HG03280 (cell line): ENCODE data around the gene PLEKHD1.

Source experiments
- ATAC-seq: cut with Tn5 transposase; IDR thresholded peaks from one replicate; pipeline ENCODE4 v1.9.1; 2021; ENCODE audit warnings: mild to moderate bottlenecking, moderate library complexity; ENCODE audit not compliant: unreplicated experiment

Gene PLEKHD1

DNA sequence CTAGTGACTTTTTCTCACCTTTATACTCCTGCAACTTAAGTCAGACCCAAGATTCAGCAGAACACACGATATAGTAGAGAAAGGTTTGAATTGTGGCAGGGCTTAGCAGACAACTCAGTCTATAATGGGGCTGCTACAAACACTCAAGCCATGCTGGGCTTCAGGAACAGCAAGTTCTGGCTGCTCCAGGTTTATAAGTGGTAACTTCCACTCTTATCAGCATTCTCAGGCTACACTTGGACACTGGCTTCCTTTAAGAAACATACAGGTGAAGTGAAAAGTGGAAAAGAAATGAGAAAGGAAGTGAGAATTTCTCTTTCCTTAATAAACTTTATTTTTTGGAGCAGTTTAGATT lies 21.7 kb downstream of the PLEKHD1 start:
- ATAC-seq, result no peak

DNA sequence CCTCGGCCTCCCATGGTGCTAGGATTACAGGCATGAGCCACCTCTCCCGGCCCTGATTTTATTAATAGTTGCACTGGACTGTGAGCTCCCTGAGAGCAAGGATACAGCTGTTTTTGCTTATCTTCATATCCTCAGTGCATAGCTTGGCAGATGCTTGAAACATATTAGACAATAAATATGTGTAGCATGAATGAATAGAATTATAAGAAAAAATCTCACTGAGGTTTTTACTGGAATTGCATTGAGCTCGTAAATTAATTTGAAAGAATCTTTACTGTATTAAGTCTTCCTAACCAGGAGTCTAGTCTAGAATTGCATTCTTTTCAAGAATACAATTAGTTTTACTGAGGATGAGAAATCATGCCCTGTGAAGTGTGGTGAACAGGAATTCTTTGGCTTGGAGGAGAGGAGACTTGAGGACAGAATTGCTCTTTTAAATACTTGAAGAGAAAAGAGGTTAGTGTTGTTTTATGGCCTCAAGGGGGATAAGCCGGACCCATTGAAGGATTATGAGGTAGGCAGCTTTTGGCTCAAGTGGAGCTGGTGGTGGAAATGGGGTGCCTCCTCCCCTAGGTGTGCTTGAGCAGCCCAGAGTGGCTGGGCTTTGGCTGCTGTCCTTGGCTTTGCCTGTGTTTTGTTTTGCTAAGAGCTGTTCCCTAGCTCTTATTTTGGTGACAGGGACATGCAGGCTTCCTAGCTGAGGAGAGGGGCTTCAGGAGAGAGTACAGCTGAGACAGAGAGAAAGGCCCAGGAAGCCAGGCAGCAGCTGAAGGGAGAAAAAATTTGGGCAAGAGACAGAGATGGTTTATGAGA lies 34.0 kb downstream of the PLEKHD1 start:
- ATAC-seq, result no peak

DNA sequence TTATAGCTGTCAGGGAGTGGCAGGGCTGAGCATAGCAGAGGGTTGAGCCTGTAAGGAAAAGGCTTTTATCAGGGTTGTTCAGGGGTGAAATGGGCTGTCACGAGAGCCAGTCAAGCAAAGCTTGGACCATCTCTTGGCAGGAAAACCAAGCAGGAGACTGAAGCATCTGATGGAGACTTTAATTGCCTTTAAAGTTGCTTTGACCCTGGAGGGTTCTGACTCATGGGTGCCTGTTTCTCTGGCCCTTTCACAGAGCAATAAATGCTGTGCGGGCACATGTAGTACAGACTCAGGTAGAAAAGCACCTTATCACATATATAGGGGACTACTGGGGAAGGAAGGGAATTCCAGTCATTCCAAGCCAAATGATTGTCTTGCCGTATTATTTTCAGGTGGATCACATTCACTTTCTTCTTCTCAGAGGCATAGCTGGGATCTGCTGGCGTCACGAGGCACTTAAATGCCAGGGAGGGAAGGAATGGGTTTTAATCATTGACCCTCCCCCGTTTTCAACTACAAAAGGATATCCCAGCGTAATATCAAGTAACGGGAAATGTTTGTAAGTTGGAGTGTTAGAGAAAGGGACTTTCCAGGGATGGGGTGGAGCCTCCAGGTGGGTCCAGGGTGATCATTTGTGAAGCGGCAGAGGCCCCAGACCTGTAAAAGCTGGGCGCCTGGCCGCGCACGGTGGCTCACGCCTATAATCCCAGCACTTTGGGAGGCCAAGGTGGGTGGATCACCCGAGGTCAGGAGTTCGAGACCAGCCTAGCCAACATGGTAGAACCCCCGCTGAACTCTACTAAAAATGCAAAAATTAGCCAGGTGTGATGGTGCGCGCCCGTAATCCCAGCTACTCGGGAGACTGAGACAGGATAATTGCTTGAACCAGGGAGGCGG lies 34.9 kb downstream of the PLEKHD1 start:
- ATAC-seq, result no peak

DNA sequence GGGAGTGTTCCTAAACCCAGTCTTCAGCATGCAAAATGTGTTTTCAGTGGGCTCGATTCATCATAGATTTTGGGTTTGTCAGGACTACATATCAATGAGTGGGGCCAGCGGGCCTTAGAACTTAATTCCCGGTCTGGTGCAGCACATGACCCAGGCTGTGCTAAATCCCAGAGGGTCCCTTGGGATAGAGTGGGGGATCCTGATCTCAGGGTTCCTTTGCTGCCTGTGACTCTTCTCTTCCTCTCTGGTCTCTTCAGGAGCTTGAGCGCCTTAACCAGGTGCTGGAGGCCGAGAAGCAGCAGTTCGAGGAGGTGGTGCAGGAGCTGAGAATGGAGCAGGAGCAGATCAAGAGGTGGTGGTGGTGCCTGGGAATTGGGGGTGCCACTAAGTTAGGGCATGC lies 37.5 kb downstream of the PLEKHD1 start:
- ATAC-seq, result no peak

DNA sequence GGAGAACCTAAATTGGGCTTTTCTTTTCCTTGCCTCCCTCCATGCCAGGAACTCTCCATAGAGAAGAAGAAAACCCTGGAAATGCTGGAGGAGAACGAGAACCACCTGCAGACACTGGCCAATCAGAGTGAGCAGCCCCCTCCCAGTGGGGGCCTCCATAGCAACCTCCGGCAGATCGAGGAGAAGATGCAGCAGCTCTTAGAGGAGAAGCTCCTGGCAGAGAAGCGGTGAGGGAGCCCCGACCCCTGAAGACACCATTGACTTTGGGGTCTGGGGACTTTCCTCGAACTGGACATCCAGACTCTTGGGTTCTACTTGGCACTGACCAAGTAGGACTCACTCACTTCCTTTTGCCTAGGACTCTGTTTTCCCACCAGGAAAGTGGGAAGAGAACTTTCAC lies 41.4 kb downstream of the PLEKHD1 start:
- no peak for ATAC-seq

DNA sequence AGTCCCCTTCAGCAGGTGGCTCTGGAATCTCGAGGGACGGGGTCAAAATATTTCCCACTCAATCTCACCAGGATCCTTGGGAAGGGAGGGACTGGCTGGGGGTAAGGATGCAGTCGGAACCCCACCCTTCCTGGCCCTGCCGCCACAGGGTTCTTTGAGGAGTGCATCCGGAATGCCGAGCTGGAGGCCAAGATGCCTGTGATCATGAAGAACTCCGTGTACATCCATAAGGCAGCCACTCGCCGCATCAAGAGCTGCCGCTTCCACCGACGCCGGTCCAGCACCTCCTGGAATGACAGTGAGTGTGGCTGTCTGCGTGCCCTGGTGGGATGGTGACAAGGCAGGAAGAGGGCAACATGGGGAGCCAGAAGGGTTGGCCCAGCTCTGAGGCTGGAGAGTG lies 43.1 kb downstream of the PLEKHD1 start:
- no peak for ATAC-seq

DNA sequence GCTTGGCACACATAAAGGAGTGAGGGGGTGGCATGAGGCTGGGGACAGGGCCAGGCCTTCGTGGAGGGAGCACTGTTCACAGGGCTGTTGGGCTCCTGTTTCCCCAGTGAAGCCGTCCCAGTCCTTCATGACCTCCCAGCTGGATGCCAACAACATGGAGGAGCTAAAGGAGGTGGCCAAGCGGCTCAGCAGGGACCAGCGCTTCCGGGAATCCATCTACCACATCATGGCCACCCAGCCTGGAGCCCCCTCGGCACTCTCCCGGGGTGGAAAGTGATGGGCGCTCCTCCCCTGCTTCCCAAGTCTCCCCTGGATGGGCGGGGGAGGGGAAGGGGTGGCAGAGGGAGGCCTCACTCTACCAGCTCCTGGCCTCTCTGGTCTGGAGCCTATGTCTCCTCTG lies 43.6 kb downstream of the PLEKHD1 start:
- no peak for ATAC-seq

DNA sequence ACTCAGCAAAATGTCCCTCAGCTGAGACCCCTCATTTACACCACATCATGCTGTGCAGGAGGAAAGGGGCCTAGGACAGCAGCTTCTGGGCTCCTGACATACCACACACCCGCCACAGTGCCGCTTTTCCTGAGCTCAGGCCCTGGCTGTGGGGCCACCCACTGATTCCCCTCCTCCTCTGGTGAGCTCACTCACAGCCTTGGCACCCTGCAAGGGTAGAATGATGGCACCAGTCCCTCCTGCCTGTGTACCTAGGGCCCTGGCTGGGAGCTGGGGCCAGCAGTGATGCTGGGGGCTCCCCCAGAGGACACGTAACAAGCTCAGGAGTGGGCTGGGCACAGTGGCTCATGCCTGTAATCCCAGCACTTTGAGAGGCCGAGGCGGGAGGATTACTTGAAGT lies 44.4 kb downstream of the PLEKHD1 start:
- no peak for ATAC-seq

DNA sequence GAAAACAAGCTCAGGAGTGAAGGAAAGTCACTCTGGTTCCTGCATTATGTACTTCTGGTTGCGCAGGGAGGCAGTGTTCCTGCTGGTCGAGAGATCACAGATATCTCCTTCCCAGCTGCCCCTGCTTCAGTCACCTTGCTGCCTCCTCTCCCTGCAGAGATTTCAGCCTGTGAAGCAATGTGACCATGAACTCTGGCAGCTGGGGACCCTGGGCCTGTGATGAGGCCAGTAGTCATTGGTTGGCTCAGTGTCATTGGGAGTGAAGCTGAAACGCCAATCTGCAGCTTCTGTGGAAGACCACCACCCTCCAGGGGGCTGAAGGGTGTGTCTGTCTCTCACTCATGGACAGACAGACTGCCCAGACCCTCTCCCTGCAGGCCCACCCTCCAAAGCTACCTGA lies 45.0 kb downstream of the PLEKHD1 start:
- ATAC-seq, result no peak

DNA sequence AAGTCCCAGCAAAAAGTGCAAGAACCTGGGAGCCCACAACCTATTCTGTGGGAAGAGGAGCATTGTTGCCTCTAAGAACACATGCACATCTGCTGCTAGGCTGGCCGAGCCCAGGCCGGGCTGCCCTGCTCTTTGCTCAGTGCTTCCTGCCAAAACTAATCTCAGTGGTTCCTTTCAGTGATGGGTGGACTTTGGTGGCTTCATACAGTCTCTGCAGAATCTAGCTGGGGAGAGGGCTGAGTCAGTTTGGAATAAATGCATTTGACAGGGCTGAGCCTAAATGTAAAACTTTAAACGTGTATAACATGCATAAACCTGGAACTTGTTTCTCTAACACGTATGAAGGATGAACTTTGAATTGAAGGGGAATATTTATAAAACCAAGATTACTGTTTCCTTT lies 45.6 kb downstream of the PLEKHD1 start:
- ATAC-seq, result no peak

DNA sequence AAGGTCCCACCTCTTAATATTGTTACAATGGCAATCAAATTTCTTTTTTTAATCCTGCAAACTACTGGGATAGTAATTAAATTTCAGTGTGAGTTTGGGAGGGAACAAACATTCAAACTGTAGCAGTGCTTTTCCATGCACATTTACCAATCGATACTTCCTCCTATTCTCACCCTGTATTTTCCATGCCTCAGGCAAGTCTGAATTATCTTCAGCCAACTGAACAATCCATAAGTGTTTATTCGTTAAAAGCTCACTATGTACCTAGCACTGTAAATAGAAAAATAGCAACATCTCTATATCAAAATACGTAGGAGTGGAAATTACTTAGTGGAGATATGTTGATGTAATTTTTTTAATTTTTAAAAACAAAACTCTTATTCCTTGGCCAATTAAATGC lies 46.6 kb downstream of the PLEKHD1 start:
- no peak for ATAC-seq

DNA sequence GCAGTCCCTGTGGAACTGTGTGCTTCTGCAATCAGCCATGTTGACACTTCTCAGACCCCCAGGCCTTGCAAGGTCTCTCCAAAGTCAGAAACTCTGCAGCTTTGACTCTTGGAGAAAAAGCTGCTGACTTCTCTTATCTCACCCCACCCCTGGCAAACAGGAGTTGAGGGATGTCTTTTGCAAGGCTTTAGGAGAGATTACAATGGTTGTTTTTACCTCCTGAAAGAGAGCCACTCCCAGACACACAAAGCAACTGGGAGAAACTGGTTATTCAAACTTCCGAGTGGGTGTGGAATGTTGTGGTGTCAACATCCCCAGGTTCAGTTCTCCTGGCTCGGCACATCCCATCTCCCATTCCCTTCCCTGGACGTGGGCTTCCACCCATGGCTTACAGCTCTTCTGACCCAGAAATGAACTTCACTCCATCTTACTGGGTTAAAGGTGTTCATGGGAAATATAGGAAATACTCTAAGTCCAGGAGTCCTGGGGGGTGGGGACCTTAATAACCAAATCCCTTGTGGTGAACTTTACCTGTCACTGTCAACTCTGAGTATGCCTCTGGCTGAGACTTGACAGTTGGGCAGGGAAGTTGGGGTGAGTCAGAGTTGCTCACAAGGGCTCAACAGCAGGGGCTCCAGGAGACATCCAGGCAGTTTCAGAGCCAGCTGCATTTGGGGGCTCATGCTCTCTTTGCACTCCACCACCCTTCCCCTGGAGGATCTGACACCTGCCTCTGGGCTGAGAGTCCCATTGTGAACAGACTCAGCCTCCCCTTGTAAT lies 48.2 kb downstream of the PLEKHD1 start:
- ATAC-seq, result no peak

DNA sequence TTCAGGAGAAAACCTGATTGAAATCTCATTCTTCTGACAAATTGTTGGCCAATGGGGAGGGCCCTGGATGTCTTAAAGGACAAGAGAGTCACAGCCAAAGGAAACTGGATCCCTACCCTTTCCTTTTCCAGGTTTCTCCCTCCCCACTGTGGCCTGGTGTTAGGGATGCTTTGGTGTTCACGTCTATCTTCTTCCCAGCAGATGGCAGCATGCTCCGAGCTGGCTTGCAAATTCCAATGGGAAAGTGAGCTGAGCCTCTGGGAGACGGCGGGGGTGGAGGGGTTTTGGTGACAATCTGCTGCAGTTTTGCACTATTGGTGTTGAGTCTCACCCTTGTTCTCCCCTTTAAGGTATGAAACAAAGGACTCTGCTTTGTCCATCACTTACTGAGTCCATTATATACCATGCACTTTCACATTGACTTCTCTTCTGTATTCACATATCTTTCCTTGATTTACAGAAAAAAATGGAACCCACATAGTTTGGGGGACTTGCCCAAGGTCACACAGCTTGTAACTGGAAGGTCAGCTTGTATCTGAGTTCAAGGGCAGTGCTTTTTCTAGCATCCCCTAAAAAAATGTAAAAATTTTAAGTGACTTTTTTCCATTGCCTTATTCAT lies 50.8 kb downstream of the PLEKHD1 start:
- no peak for ATAC-seq

DNA sequence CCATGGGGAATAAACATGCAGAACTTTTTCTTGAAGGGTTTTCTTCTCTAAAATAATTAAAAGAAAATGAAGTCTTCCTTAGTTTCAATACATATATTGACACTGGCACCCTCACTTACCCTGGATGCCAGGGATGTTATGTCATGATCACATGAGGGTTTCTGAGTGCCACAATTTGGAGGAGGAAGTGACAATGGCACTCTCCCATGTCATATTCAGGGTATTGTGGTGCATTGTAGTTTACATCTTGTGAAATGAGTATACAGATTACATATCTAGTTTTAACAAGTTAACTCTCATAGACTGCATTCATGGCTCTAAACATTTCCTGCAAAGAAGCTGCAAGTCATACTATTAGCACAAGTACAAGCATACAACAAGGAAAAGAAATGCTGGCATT lies 52.4 kb downstream of the PLEKHD1 start:
- no peak for ATAC-seq

DNA sequence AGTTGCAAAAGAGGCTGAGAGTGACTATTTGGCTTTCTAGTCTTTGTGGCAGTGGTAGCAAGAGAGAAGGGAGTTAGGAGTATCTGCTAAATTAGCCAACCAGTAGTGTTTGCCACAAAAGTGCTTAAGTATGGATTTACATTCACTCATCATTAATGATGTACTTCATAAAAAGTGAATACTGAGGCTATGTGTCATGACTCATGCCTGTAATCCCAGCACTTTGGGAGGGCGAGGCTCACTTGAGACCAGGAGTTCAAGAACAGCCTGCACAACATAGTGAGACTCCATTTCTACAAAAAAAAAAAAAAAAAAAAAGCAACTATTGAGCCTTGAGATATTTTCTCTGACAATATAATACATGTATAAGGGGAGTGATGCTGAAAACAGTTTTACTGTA lies 53.4 kb downstream of the PLEKHD1 start:
- no peak for ATAC-seq

DNA sequence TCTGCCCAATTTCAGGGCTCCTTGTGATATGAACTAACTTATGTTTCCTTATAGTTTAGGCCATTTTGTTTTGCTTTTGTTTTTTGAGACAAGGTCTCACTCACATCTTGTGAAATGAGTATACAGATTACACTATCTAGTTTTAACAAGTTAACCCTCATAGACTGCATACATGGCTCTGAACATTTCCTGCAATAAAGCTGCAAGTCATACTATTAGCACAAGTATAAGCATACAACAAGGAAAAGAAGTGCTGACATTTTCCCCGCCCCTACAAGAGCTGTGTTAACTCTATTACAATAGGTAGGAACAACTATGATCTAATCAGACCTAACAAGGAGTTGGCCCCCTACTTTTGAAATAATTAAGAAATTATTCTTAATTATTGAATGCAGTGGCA lies 54.2 kb downstream of the PLEKHD1 start:
- ATAC-seq, result no peak

DNA sequence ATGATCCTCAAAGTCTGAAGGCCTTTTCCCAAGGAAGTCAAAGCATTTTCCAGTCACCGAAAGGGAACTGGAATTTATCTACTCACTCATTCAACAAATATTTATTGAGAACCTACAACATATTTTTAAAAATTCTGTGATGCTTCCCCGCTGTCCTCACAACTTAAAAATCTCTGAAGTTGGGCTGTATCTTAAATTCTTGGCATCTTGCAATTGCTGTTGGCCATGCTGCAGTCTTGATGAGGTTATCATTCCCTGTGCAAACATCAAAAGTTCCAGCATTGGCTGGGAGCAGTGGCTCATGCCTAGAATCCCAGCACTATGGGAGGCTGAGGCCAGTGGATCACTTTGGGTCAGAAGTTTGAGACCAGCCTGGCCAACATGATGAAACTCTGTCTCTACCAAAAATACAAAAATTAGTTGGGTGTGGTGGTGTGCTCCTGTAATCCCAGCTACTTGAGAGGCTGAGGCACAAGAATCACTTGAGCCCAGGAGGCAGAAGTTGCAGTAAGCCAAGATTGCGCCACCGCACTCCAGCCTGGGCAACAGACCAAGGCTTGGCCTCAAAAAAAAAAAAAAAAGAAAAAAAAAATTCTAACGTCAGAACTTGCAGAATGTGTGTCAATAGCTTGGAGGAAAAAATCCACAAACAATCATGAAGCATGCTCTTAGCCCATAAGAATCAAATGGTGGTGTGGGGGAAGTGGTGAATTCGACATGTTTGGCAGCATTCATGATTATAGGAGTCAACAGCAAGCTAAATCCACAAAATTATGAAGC lies 55.3 kb downstream of the PLEKHD1 start:
- ATAC-seq, result no peak

DNA sequence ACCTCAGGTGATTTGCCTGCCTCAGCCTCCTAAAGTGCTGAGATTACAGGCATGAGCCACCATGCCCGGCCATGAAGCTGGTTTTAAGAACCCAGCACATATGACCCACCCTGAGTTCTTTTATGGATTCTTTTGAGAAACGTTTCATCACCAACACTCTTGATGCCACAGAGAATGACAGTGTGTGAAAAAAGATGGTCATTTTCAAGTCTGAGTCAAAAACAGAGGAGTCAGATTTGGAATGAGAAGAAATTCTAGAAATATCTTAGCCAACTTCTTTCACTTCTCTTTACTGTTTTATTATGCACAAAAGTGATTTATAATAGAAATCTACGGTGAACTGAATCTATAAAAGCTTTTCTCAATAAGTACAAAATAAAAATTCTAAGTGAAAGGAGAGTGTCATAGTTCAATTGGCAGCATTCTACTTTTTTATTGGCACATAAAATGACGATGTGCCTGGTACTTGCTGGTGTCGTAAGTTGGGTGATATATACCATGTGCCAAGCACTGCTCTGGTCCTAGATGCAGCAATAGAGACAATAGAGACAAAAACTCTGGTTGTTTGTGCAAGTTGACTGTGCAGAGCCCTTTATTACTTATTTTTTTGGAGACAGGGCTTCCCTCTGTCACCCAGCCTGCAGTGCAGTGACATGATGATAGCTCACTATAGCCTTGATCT lies 56.3 kb downstream of the PLEKHD1 start:
- no peak for ATAC-seq

DNA sequence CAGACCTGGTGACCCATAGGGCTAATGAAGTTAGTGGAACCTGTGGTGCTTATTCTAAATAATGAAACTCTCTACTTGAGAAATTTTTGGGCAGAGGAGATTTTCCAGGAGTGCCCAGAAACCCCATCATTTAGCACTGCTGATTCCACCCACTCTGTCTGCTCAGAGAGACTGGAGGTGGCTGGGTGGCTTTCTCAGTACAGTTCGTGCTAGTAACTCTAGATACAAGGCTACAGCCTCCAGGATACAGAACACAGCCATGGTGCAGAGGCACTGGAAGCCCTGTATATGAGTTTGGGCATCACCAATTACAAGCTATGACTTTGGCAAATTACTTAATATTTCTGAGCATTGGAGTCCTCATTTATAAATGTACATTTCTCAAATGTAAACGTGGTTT lies 57.8 kb downstream of the PLEKHD1 start:
- no peak for ATAC-seq
